SIG-M5 treated with dmso at 0.1 percent for 504 hours (cell line): Measurements from ENCODE around the gene C2CD4B.

Experiments
- DNase-seq: peaks from one replicate; lab custom pipeline; 2025; ENCODE audit not compliant: unreplicated experiment; lab: John Stamatoyannopoulos, UW

Gene C2CD4B

DNA sequence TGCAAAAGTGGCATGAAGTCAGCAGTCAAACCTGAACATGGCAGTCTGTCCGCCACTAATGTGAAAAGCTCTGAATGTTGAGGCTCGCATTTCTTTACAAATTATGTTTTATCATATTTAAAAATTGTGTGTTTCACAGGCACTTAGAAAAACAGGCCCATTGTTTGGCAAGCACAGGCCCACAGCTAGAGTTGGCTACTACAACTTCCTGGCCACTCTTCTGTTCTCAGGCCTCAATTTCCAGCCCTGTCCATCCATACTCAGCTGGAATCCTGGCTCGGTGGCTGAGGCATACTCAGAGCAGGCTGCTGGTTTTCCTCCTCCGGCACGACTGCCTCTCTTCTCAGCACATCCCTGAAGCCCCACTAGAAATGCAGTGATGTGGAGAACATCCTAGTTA, 44.3 kb downstream of the C2CD4B start:
- DNase-seq, result no peak

DNA sequence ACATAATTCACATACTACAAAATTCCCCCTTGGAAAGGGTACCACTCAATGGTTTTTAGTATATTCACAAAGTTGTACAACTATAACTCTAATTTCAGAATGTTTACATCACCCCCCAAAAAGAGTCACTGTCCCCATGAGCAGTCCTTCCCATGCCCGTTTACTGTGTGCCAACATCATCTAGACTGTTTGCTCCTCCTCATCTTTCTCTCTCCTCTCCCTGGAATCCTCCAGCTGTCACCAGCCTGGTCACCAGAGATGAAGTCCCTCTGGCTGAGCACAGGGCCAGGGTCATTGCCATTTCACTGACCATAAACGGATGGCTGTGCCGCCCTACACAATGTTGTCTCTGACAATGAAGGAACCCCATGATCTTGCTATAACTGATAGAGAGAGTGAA, 45.2 kb downstream of the C2CD4B start:
- no peak for DNase-seq

DNA sequence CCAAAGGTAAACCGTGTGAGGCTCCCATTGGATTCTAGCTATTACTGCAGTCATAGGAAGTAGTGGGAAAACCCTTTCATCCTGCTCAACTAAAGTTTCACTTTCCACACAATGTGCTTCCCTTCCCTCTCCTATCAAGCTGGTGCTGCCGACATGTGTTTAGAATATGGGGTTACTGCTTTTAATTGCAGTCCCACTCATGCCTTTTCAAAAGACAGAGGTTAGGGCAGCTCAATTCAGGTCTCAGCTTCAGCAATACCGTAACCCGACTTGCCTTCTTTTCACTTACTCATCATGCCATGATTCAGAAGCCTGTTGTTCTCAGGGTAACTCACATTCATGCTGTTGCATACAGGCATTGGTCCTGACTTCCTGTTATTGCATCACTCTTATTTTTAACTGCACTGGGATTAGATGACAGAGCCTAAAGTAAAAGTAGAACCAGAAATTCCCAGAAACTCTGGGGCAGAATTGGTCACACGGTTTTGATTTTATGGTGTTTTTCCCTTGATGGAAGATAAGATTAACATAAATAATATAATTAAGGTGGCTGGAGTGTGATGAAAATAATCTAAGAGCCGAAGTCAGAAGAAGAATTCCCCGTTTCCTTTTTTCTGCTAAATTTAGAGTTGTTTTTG, 45.7 kb downstream of the C2CD4B start:
- peak; percentile 73 for DNase-seq

DNA sequence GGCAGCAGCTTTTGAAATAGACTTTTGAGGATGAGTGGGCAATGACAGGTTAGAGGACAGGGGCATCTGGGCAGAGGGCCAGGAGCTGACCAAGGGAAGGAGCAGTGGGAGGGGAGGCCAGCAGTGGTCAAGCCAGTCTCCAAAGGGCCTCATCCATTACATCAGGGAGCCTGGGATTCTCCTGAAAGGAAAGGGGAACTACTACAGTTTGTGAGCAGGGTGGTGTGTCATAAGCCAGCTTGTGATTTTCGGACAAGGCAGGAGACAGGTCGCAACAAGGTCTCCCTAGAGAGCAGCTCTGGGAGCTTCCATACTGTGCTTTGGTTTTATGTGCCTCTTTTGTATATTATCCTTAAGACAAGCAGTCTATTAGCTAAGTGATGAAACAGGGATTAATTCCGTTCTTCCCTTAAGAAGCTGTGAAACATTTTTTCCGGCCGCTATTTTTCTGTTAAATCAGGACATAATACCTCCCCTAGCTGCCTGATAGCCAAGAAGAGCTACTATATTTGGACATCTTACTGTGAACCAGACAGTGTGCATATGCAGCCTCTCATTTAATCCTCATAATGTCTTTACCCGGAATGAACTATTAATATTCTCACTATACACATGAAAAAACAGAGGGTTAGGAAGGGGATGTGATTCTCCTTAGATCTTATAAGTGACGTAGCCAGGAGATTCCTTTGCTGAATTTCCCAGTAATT, 46.4 kb downstream of the C2CD4B start:
- DNase-seq, result no peak

DNA sequence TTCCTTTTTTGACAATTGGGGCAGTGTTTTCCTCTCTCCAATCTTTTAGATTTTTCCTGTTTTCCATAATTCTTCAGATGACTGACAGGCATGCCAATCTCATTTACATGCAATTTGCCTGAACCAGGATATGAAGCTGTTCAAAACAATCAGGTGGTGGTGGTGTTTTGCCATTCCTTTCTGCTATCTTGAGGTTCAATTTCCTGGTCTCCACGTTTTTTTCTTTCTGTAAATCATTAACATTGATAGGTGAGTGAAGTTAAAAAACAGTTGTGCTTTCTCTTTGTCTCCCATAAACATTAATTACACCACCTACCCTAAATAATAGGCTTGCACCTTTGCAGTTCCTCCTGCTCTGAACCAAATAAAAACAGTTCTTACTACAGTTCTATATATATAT, 49.2 kb downstream of the C2CD4B start:
- DNase-seq, result no peak
